ENCODE measurements around the gene AHNAK.

DNA sequence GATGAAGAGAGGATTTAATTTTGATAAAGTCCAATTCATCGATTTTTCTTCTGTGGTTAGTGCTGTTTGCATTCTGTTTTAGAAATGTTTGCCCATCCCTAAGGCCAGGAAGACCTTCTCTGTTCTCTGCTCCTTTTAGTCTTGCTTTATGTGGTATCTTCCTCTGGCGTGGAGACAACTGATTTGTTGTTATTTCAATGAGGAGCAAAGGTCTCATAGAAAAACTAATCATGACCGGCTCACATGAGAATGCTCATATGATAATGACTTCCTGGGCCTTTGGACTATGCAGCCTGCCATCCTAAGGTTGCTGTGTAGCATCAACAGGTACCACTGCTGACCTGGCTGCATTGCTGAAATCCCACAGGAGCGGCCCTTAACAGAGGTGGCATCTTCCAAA, 108.0 kb downstream of the AHNAK start:
- TF ChIP-seq RFX5 (IDR thresholded peaks at IDR 0.05; ENCODE audit: borderline replicate concordance, low read depth, low read length) (no peak), TAF1 (IDR thresholded peaks at IDR 0.05; ENCODE audit: low read depth, low read length) (no peak), BCL11A (IDR thresholded peaks at IDR 0.05; ENCODE audit: low read depth in 2 of 2, low read length in 2 of 2) (no peak), JUN (IDR thresholded peaks at IDR 0.05; ENCODE audit: low read depth, low read length) (no peak), CREB1 (IDR thresholded peaks at IDR 0.05) (no peak), ZNF274 (IDR thresholded peaks at IDR 0.05; ENCODE audit: borderline replicate concordance, extremely low read depth, low read length) (no peak), POLR2A (IDR thresholded peaks at IDR 0.05; ENCODE audit: control extremely low read depth in 1 of 2, low read depth in 2 of 2, low read length in 2 of 2) (no peak)
- TF ChIP-seq, protein P1, sequence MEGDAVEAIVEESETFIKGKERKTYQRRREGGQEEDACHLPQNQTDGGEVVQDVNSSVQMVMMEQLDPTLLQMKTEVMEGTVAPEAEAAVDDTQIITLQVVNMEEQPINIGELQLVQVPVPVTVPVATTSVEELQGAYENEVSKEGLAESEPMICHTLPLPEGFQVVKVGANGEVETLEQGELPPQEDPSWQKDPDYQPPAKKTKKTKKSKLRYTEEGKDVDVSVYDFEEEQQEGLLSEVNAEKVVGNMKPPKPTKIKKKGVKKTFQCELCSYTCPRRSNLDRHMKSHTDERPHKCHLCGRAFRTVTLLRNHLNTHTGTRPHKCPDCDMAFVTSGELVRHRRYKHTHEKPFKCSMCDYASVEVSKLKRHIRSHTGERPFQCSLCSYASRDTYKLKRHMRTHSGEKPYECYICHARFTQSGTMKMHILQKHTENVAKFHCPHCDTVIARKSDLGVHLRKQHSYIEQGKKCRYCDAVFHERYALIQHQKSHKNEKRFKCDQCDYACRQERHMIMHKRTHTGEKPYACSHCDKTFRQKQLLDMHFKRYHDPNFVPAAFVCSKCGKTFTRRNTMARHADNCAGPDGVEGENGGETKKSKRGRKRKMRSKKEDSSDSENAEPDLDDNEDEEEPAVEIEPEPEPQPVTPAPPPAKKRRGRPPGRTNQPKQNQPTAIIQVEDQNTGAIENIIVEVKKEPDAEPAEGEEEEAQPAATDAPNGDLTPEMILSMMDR (IDR thresholded peaks at IDR 0.05; ENCODE audit: control extremely low read depth in 1 of 3, insufficient read depth in 1 of 3, low read depth in 1 of 3, low read length in 3 of 3) = no peak
